Measurements from ENCODE around the gene RSF1.
"Not testable (repeated sequence)": the region's sequence is repeated elsewhere in the genome, so short reads cannot be mapped to it uniquely, and the experiment has no call there.

Gene RSF1

DNA sequence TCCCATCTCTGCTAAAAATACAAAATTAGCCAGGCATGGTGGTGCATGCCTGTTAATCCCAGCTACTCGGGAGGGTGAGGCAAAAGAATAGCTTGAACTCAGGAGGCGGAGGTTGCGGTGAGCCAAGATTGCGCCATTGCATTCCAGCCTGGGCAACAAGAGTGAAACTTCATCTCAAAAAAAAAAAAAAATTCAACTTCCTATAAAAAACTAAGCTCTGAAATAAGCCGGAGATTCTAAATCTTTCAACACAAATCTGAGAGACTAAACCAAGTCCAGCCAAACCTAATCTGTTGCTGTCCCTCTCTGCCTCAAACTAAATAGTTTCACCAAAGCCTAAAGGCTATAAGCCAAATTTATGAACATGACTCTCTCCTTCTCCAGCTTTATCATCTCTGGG is 186.6 kb downstream of the RSF1 start:
- in situ Hi-C loops (cut with MboI; ENCODE audit: low sequenced_read_pairs), result not testable (repeated sequence)

DNA sequence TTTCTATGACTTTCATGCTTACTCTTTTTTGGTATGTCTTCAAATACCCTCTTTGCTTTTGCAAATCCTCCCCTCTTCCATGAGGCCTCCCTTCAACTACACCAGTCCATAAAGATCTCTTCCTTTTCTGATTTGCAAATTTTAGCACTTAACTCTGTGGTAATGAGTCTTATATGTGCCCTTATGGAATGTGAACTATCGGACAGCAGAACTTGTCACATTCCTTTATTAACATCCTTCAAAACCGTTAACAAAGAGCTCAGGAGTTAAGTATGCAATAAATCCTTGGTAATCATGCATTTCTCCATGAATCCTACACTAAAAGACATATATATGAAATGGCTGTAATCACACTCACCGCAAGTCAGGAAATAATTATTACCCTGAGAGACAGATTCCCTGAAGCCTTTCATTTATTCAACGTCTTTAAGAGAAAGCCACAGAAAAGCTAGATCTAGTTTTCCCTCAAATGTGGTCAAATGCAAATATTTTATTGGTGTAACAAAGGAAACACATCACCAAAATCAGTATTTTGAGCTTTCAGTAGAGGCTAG is 190.3 kb downstream of the RSF1 start:
- in situ Hi-C loops (cut with MboI; ENCODE audit: low sequenced_read_pairs), result no loop called here

DNA sequence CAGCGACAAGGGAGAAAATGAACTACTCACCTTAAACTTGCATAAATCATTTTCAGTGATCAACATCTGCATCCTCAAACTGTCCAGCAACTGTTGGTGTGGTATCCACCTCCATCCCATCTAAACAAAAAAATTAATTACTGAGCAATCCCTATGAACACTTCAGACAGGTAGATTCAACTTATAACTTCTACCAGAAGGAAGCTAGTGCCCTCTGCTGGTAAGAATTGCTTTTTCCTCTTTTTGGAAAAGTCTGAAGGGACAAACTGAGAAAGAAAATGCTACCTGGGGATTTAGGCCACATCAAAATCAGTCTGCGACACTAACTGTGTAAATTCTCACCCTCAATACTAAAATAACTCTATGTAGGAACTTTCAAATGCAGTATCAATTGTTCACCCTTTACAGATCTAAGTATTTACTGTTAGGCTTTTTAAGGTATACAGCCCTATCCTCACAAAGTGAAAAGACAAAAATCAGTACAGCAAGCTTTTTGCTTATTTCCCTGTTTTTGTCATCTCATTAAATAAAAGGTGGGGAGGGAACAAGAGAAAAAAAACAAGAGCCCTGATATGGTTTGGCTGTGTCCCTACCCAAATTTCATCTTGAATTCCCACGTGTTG is 200.8 kb downstream of the RSF1 start:
- in situ Hi-C loops (cut with MboI; ENCODE audit: low sequenced_read_pairs), result no loop called here

DNA sequence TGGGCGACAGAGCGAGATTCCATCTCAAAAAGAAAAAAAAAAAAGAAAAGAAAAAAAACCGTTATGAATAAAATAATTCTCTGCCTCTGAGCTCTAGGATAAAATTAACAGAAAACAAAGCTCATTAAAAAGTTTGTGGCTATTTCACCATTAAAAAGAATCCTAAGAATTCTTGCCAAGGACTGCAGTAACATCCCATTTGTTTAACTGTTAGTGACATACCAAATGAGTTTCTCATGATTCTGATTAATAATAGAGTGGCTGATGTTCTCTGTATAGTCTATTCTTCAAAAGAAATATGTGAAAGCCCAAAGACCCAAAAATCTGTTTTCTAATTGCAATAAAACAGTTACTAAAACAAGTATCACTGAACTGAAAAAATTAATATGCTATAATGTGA is 202.6 kb downstream of the RSF1 start:
- in situ Hi-C loops (cut with MboI; ENCODE audit: low sequenced_read_pairs), result no loop called here

DNA sequence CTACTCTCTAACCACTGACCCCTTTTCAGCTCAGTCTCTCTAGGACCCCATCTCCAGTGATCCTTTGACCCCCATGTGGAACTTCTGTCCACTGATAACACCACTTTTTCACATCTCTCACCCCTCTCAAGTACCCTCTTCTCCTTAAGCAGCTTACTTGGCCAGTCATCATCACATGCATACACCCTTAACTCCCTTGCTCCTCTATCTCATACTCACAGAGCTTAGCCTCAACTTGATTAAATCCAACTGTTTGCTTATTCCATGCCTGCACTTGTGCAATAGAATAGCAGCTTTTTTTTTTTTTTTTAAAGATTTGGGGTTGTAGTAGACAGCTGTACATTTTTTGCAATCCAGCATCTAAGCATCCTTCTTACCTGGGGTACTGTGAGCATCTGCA is 208.6 kb downstream of the RSF1 start:
- in situ Hi-C loops (cut with MboI; ENCODE audit: low sequenced_read_pairs), result no loop called here
